ENCODE measurements around the gene ARFRP1.

The ARFRP1 gene

GRCh38 chr20:63686492-63687321 lies 21.1 kb downstream of the ARFRP1 start:
- 0 out of 2 replicates have a peak overlapping the region, but pooled peaks have one; percentile 15 for H3K27ac ChIP-seq
- TF ChIP-seq, protein P1, sequence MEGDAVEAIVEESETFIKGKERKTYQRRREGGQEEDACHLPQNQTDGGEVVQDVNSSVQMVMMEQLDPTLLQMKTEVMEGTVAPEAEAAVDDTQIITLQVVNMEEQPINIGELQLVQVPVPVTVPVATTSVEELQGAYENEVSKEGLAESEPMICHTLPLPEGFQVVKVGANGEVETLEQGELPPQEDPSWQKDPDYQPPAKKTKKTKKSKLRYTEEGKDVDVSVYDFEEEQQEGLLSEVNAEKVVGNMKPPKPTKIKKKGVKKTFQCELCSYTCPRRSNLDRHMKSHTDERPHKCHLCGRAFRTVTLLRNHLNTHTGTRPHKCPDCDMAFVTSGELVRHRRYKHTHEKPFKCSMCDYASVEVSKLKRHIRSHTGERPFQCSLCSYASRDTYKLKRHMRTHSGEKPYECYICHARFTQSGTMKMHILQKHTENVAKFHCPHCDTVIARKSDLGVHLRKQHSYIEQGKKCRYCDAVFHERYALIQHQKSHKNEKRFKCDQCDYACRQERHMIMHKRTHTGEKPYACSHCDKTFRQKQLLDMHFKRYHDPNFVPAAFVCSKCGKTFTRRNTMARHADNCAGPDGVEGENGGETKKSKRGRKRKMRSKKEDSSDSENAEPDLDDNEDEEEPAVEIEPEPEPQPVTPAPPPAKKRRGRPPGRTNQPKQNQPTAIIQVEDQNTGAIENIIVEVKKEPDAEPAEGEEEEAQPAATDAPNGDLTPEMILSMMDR (IDR thresholded peaks at IDR 0.05) = no peak
- no peak for TF ChIP-seq ZFX (IDR thresholded peaks at IDR 0.05; ENCODE audit: borderline replicate concordance)

DNA sequence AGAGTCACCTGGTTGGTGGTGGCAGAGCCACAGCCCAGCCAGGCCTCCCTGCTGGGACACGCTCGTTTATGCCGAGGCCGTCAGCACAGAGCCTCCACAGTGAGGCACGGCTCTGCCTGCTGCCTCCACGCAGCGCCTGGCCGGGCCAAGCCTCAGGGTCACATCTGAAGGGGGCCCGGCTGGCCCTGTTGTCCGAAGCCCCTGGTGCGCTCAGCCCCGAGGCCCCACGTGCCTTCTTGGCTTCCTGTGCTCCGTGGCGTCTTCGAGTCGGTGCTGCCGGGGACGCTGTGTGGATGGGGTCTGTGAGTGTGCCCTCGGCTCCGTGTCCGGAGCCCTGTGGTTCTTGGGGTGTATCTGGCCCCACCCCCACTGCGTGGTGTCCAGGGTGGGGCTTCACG lies 21.7 kb downstream of the ARFRP1 start:
- TF ChIP-seq, protein P1 (IDR thresholded peaks at IDR 0.05) = no peak
- TF ChIP-seq ZFX (IDR thresholded peaks at IDR 0.05; ENCODE audit: borderline replicate concordance) = no peak
- H3K27ac ChIP-seq = 0 out of 2 replicates have a peak overlapping the region, but pooled peaks have one; percentile 15

DNA sequence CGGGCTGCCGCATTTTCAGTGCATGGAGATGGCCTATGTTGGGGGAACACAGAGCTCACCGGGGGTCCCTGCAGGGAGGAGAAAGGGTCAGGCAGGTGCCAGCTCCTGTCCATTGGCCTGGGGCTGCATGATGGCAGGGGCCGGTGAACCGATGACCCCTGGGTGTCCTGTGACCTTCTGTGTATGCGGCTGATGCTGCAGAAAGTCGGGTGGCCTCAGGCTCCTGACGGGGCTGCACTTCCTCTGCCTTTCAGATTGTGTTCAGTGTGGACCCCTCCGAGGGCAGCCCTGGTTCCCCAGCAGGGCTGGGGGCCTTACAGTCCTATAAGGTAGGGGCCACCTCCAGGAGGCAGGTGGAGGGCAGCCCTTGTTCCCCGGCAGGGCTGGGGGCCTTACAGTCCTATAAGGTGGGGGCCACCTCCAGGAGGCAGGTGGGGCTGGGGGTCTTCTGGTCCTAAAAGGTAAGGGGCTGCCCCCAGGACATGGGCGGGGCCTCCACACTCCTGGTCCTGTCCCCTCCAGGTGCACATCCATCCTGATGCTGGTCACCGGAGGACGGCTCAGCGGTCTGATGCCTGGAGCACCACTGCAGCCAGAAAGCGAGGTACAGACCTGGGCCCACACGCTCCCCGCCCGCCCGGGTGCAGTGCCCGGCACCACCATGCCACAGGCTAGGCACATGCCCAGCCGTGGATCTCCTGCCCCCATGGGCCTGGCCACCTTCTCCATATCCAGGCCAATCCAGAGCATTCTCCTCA lies 22.3 kb downstream of the ARFRP1 start:
- H3K27ac ChIP-seq = no peak overlapping the region

GRCh38 chr20:63682384-63683139 lies 25.2 kb downstream of the ARFRP1 start:
- TF ChIP-seq, protein P1 (IDR thresholded peaks at IDR 0.05) = no peak
- H3K27ac ChIP-seq = no peak overlapping the region

More for the DNA sequence above, 22.3 kb downstream of the ARFRP1 start:
- TF ChIP-seq, protein P1 (IDR thresholded peaks at IDR 0.05) = no peak
- no peak for TF ChIP-seq ZFX (IDR thresholded peaks at IDR 0.05; ENCODE audit: borderline replicate concordance)

- no peak overlapping the region for H3K27ac ChIP-seq
Observed at GRCh38 chr20:63681609-63682142, 26.1 kb downstream of the ARFRP1 start.

DNA sequence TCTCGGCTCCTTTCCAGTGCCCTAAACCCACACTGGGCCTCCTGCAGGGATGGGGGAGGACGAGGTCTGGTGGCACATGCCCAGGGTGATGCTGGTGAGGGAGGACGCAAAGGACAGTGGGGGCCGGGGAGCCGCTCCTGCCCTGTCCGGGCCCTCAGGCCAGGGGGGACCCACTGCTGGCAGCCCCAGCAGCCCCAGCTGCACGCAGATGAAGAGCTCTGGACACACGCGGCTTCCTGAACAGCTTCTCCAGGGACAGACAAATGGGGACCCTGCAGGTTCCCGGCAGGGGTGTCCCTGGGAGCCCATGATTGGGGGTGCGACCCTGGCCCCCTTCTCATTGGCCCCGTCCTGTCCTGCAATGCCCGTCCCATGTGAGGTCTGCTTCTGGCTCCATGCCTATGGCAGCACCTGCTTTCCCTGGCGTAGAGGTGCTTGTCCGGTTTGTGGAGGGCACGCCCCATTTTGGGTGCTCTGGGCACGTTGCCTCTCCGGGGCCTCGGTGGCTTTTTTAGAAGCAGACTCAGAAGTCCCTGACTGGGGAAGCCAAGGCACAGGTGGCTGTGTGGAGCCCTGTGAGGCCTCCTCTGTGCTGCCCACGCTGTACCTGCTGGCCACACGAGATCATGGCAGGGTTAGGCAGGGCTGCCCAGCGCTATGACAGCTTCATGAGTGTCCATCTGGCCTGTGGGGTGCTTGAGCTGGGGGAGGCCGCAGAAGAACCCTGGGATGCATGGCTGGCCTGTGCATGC lies 26.7 kb downstream of the ARFRP1 start:
- TF ChIP-seq, protein P1 (IDR thresholded peaks at IDR 0.05) = no peak
- TF ChIP-seq ZFX (IDR thresholded peaks at IDR 0.05; ENCODE audit: borderline replicate concordance) = no peak
- no peak overlapping the region for H3K27ac ChIP-seq

More at GRCh38 chr20:63681609-63682142, 26.1 kb downstream of the ARFRP1 start:
- TF ChIP-seq ZFX (IDR thresholded peaks at IDR 0.05; ENCODE audit: borderline replicate concordance) = no peak
- TF ChIP-seq, protein P1 (IDR thresholded peaks at IDR 0.05) = no peak
